ENCODE results near the gene SMOC1. TPM values are rescaled to one million over a fixed set of nuclear protein-coding genes. Genes with fewer than 3 reads are reported as not detected.

SMOC1 gene
- total RNA-seq, 1 experiment from 2014 or later: 0.68 TPM

GRCh38 chr14:70004791-70005190, 125.6 kb downstream of the SMOC1 start:
- no peak overlapping the region for H3K27ac Mint-ChIP-seq
- Histone ChIP-seq H3K14ac (ENCODE audit: insufficient read depth, low read length) (no peak overlapping the region), H3K9ac (ENCODE audit: extremely low read depth, insufficient read length, low read length) (no peak overlapping the region), H3K23me2 (ENCODE audit: insufficient read length, low read depth, low read length, poor library complexity, severe bottlenecking) (no peaks in the 10 kb centered on the region), H3T11ph (ENCODE audit: low read length) (no peak overlapping the region), H2AFZ (ENCODE audit: low read length) (no peak overlapping the region), H3K4me2 (ENCODE audit: insufficient read depth, insufficient read length, low read length) (no peak overlapping the region), H3K23ac (ENCODE audit: insufficient read length, low read depth, low read length) (no peak overlapping the region), H2BK20ac (ENCODE audit: low read depth, low read length, poor library complexity, severe bottlenecking) (no peak overlapping the region), H2BK5ac (ENCODE audit: insufficient read length, low read length) (no peak overlapping the region), H3K4ac (ENCODE audit: low read depth, low read length) (no peak overlapping the region), H4K5ac (ENCODE audit: insufficient read length, low read depth, low read length) (no peak overlapping the region), H2BK120ac (ENCODE audit: low read depth, low read length, poor library complexity, severe bottlenecking) (no peak overlapping the region), H3K27me3 (ENCODE audit: insufficient read depth, low read length) (no peaks in the 10 kb centered on the region; the same call in 1 of the 2 replicates), H3K27ac (ENCODE audit: insufficient read length, low read depth, low read length) (no peak overlapping the region), H3K79me2 (ENCODE audit: insufficient read depth, low read length) (no peaks in the 10 kb centered on the region), H4K20me1 (ENCODE audit: control insufficient read depth, insufficient read depth, insufficient read length) (no peaks in the 10 kb centered on the region), H2BK12ac (ENCODE audit: insufficient read length, low read depth, low read length) (no peak overlapping the region), H4K91ac (ENCODE audit: insufficient read length, low read depth, low read length) (no peak overlapping the region), H2AK5ac (ENCODE audit: insufficient read length, low read length) (no peak overlapping the region), H3K4me1 (ENCODE audit: insufficient read depth, low read length) (peaks cover 2% of the 10 kb centered on the region; the same call in 1 of the 2 replicates), H3K18ac (ENCODE audit: insufficient read length, low read depth, low read length) (no peak overlapping the region), H3K56ac (ENCODE audit: insufficient read length, low read depth, low read length) (no peak overlapping the region), H4K8ac (replicated peaks; ENCODE audit: insufficient read length, low read depth, low read length) (no peak overlapping the region), H3K79me1 (ENCODE audit: insufficient read depth, low read depth, low read length, poor library complexity, severe bottlenecking) (no peaks in the 10 kb centered on the region), H3K9me3 (ENCODE audit: control insufficient read depth, low read depth, low read length) (no peaks in the 10 kb centered on the region), H2BK15ac (ENCODE audit: low read depth, low read length) (no peak overlapping the region)
- no CpG with 5 or more reads among the region's 2 CpGs for WGBS (ENCODE audit: extremely low coverage, insufficient read length, low lambda C conversion rate)
- no peak overlapping the region for H3K4me3 Mint-ChIP-seq
- TF ChIP-seq CTCF (conservative IDR thresholded peaks at IDR 0.05): no peak
- no peaks in the 10 kb centered on the region for H3K36me3 Mint-ChIP-seq (ENCODE audit: insufficient read depth in 1 of 3, low read depth in 3 of 3)
- peaks cover 6% of the 10 kb centered on the region; the same call in 1 of the 2 replicates for H3K27me3 Mint-ChIP-seq (ENCODE audit: low read depth)
- H3K4me1 Mint-ChIP-seq: peaks cover 17 to 18% of the 10 kb centered on the region in 2 experiments
- no peak for DNase-seq
- no peaks in the 10 kb centered on the region for H3K9me3 Mint-ChIP-seq

Data from H9 (cell line).